IPS-NIHi7 (cell line): ENCODE results near the gene USP49.

ENCODE experiments used
- DNase-seq: peaks from one replicate; pipeline ENCODE4 v3.0.0; 2012; ENCODE audit warnings: mixed read lengths; ENCODE audit errors: extremely low spot score

Gene USP49

GRCh38 chr6:41874741-41875140 lies 20.4 kb downstream of the USP49 start:
- no peak for DNase-seq

- no peak for DNase-seq
Observed at GRCh38 chr6:41872147-41872546, 23.0 kb downstream of the USP49 start.

- DNase-seq: no peak
Observed at GRCh38 chr6:41871691-41872090, 23.5 kb downstream of the USP49 start.

GRCh38 chr6:41859356-41859755 lies 35.8 kb downstream of the USP49 start:
- no peak for DNase-seq

- no peak for DNase-seq
Observed at GRCh38 chr6:41858703-41859102, 36.5 kb downstream of the USP49 start.

GRCh38 chr6:41850861-41851260 lies 44.3 kb downstream of the USP49 start:
- DNase-seq: no peak

- DNase-seq: peak; percentile 79
Observed at GRCh38 chr6:41846666-41847237, 48.4 kb downstream of the USP49 start.

GRCh38 chr6:41843178-41843577 lies 52.0 kb downstream of the USP49 start:
- no peak for DNase-seq

- DNase-seq: no peak
Observed at GRCh38 chr6:41840326-41840725, 54.8 kb downstream of the USP49 start.

GRCh38 chr6:41836660-41837052 lies 58.5 kb downstream of the USP49 start:
- DNase-seq: no peak

GRCh38 chr6:41836022-41836659 lies 59.0 kb downstream of the USP49 start:
- no peak for DNase-seq

GRCh38 chr6:41832263-41832662 lies 62.9 kb downstream of the USP49 start:
- no peak for DNase-seq

- DNase-seq: no peak
Observed at GRCh38 chr6:41826343-41827022, 68.7 kb downstream of the USP49 start.

GRCh38 chr6:41824571-41825569 lies 70.3 kb downstream of the USP49 start:
- no peak for DNase-seq

GRCh38 chr6:41823178-41823577 lies 72.0 kb downstream of the USP49 start:
- no peak for DNase-seq

GRCh38 chr6:41822021-41822420 lies 73.2 kb downstream of the USP49 start:
- no peak for DNase-seq

GRCh38 chr6:41821266-41821665 lies 73.9 kb downstream of the USP49 start:
- no peak for DNase-seq

GRCh38 chr6:41818271-41819054 lies 76.7 kb downstream of the USP49 start:
- no peak for DNase-seq

- no peak for DNase-seq
Observed at GRCh38 chr6:41815587-41815986, 79.6 kb downstream of the USP49 start.

- DNase-seq: no peak
Observed at GRCh38 chr6:41814629-41815028, 80.5 kb downstream of the USP49 start.

GRCh38 chr6:41813956-41814355 lies 81.2 kb downstream of the USP49 start:
- DNase-seq: no peak
